AG08396 (cell line): ENCODE measurements around the gene DOCK4.

ENCODE experiments used
- DNase-seq: peaks from one replicate; pipeline ENCODE4 v3.0.0; 2012; ENCODE audit warnings: low spot score, mixed read lengths

DOCK4 gene

GRCh38 chr7:111676811-111677210, 529.4 kb downstream of the DOCK4 start:
- DNase-seq, result no peak
